Measurements from ENCODE around the gene EXPH5.
A peak's percentile ranks its signal among the peaks of the same experiment; 100 is the strongest.
"Not testable (repeated sequence)": the region's sequence is repeated elsewhere in the genome, so short reads cannot be mapped to it uniquely, and the experiment has no call there.

Gene EXPH5

GRCh38 chr11:108593214-108593922 is at the start of gene EXPH5:
Gene EXPH5, minus strand, starts transcription at chr11:108593768. Its CDS starts 232 bp downstream, at chr11:108593536.
- peak; percentile 14 for DNase-seq (ENCODE audit: low read depth)

DNA sequence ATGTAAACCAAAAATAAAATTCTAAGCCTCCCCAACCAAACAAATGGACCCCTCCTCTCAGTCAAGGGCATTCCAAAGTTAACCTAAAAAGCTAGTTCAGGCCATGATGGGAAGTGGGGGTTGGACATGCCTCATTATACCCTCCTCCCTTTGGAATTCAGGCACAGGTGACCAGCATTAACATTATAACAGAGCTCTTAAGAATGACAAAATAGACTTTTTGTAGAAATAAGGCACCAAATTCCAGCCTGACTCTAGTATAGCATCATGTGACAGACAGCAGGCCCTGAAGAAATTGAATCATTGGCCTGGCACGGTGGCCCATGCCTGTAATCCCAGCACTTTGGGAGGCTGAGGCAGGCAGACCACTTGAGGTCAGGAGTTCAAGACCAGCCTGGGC is 48.2 kb upstream of the EXPH5 start:
- DNase-seq (ENCODE audit: low read depth), result not testable (repeated sequence)

GRCh38 chr11:108639146-108639545 is 45.6 kb upstream of the EXPH5 start:
- DNase-seq (ENCODE audit: low read depth), result no peak

DNA sequence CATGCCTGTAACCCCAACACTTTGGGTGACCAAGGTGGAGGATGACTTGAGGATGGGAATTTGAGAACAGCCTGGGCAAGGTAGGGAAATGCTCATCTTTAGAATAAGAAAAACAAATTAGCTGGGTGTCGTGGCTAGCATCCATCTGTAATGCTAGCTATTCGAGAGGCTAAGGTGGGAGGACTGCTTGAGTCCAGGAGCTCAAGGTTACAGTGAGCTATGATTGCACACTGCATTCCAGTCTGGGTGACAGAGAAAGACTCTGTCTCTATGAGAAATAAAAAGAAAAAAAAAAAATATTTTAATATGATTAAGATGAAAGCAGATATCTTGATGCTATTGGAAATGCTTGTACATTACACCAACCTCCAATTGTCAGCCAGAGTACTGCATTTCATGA is 42.7 kb upstream of the EXPH5 start:
- no peak for DNase-seq (ENCODE audit: low read depth)

- DNase-seq (ENCODE audit: low read depth), result no peak
These were observed 41.5 kb upstream of the EXPH5 start for GRCh38 chr11:108635106-108635505.

GRCh38 chr11:108632041-108632704 is 38.6 kb upstream of the EXPH5 start:
- no peak for DNase-seq (ENCODE audit: low read depth)

DNA sequence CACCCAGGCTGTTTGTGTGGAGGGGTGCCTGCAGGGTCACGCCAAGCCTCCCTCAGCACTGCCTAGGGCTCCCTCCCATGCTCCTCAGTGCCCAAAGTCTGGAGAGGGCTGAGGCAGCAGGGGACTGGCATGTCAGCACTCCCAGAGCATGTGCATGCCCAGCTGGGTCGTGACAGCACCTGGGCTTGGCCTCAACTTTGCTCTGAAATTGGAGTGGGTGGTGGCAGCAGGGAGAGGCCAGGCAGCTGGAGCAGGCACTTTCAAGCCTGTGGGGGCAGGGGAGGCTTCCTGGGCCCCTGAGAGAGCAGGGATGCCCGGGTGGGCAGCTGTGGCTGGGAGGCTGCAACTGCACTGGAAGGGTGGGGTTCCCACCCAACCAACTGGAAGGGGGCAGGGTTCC is 35.7 kb upstream of the EXPH5 start:
- DNase-seq (ENCODE audit: low read depth), result no peak

DNA sequence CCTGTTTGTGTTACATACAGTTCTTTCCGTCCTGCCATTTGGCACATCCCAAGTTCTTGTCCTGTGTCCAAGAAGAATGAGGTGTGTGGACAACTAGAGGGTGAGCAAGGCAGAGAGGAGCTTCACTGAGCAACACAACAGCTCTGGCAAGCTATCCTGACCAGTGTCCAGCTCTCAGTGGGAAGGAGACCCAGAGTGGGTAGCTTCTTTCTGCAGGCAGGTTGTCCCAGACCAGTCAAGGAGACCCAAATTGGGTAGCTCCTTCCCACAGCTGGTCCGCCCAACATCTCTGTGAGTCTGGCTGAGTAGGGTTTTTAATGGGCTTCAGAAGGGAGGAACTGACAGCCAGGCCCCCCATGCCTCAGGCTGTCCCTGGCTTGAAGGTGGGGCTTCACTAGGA is 35.2 kb upstream of the EXPH5 start:
- DNase-seq (ENCODE audit: low read depth), result no peak

GRCh38 chr11:108628326-108628725 is 34.8 kb upstream of the EXPH5 start:
- no peak for DNase-seq (ENCODE audit: low read depth)

GRCh38 chr11:108624196-108624925 is 30.8 kb upstream of the EXPH5 start:
- DNase-seq (ENCODE audit: low read depth), result no peak

- DNase-seq (ENCODE audit: low read depth), result no peak
These were observed 28.8 kb upstream of the EXPH5 start for GRCh38 chr11:108622341-108622740.

GRCh38 chr11:108620958-108621772 is 27.6 kb upstream of the EXPH5 start:
- no peak for DNase-seq (ENCODE audit: low read depth)

DNA sequence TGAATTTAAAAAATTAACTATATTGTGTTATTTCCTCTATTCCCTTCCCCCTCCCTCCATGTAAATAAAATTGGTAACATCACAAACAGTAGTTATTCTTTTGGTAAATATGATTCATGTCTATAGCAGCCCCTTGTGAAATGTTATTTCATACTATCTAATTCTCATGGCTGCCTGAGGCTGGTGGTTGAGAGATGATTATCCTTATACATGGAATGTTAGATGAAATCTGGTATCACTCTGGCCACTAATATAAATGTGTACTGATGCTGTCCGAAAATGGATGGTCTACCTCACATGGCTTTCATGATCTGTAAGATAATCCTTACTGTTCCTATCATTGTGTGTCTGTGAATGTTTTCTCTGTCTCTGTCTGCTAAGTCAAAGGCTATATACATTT is 25.0 kb upstream of the EXPH5 start:
- DNase-seq (ENCODE audit: low read depth), result no peak

GRCh38 chr11:108617055-108617454 is 23.5 kb upstream of the EXPH5 start:
- no peak for DNase-seq (ENCODE audit: low read depth)

DNA sequence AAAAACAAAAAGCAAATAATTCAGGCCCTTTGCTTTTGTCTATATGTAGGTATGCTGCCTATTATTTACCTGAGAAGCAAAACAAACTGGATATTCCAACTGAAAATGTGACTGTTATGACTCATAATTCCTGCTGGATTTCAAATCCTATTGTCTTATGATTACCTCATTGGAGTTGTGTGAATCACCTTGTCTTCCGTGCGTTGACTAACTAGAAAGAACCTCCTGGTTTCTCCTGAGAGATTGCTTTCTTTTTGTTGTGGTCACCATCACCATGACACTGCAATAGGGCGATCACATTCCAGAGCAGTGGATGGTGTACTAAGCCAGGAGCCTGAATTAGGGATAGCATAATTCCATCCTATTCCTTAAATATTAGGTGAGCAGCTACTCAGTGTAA is 23.0 kb upstream of the EXPH5 start:
- DNase-seq (ENCODE audit: low read depth), result peak; percentile 62

GRCh38 chr11:108614086-108614485 is 20.5 kb upstream of the EXPH5 start:
- DNase-seq (ENCODE audit: low read depth), result no peak

DNA sequence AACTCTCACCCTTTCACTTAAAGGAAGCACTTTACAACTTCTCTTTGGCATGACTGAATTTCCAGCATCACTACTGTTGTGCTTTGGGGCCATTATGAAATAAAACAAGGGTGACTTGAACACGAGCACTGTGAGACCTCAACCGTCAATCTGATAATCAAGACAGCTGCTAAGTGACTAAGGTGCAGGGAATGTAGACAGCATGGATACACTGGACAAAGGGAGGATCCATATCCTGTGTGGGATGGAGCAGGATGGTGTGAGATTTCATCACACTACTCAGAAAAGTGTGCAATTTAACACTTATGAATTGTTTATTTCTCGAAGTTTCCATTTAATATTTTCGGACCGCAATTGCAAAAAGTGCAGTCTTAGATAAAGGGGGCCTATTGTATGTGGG is 16.1 kb upstream of the EXPH5 start:
- peak; percentile 13 for DNase-seq (ENCODE audit: low read depth)

DNA sequence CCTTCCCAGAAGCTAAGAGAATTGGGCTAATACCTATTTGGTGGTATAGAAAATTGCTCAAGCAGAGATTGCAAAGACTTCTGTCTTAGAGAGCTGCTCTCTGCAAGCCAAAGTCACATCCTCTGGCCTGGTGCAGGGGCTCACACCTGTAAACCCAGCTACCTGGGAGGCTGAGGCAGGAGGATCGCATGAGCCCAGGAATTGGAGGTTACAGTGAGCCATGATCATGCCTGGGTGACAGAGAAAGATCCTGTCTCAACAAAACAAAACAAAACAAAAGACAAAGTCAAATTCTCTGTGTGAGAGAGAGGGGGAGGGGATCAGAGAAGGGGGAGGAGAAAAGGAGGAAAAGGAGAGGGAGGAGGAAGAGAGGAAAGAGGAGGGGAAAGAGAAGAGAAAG is 15.0 kb upstream of the EXPH5 start:
- DNase-seq (ENCODE audit: low read depth), result no peak

DNA sequence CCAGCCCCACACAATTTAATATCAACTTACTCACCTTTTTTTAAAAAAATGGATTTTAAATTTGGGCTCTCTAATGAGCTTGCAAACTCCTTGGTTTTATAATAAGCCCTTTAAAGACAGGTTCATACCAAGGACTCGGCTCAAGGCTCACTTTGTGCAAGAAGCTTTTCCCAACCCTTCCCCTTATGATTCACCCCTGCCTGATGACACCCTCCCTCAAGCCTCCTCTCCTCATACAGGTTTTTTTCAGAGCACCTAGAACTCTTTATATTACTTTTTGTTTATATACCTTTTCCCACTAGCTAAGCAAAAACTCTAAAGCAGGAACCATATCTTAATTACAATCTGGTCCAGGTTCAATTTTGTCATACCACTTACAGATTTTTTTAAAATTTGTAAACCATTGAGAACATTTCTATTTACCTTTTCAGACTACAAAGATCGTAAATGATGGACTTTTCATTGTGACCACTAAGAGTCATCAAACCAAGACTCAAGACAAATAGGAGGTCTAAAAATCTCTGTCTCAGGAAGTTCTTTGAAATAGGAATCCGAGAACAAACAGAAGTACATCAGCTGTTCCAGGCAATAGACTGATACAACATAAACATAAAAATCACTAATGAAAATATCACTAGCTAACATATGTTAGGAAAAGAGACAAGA is 13.1 kb upstream of the EXPH5 start:
- DNase-seq (ENCODE audit: low read depth), result no peak

- DNase-seq (ENCODE audit: low read depth), result no peak
These were observed 12.5 kb upstream of the EXPH5 start for GRCh38 chr11:108606070-108606469.

DNA sequence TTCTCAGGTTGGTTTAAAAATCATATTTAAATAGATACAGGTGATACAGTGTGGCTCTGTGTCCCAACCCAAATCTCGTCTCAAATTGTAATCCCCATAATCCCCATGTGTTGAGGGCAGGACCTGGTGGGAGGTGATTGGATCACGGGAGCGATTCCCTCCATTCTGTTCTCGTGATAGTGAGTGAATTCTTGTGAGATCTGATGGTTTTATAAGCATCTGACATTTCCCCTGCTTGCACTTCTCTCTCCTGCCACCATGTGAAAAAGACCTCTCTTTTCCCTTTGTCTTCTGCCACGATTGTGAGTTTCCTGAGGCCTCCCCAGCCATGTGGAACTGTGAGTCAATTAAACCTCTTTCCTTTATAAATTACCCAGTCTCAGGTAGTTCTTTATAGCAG is 9.2 kb upstream of the EXPH5 start:
- DNase-seq (ENCODE audit: low read depth), result not testable (repeated sequence)

GRCh38 chr11:108601150-108601549 is 7.6 kb upstream of the EXPH5 start:
- no peak for DNase-seq (ENCODE audit: low read depth)
